ENCODE measurements around the gene NXPH4. TPM values are rescaled to one million over a fixed set of nuclear protein-coding genes. Genes with fewer than 3 reads are reported as not detected.

The NXPH4 gene
- polyA plus RNA-seq, 1 experiment, result 2.8 TPM

DNA sequence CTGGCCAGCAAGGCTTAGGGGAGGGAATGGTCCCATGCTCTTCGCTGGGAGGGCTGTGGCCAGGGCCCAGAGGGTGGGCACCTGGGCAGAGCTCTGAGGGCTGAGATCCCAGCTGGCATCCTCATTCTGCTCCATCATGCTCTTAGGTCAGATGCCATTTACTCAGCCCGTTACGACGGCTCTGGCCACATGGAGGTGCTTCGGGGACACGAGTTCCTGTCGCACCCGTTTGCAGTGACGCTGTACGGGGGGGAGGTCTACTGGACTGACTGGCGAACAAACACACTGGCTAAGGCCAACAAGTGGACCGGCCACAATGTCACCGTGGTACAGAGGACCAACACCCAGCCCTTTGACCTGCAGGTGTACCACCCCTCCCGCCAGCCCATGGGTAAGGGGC is 38.4 kb upstream of the NXPH4 start:
- DNase-seq (ENCODE audit: low read depth), result no peak
- ChIA-PET CTCF (interaction anchor here (1.0 to 11.4 kb wide), 4 partner anchors 10 to 66 kb away, joined by 4 to 357 read pairs (median 10); partner anchors contain the start of gene LRP1), POLR2A (no interaction called here)
- TF ChIP-seq, protein P1, sequence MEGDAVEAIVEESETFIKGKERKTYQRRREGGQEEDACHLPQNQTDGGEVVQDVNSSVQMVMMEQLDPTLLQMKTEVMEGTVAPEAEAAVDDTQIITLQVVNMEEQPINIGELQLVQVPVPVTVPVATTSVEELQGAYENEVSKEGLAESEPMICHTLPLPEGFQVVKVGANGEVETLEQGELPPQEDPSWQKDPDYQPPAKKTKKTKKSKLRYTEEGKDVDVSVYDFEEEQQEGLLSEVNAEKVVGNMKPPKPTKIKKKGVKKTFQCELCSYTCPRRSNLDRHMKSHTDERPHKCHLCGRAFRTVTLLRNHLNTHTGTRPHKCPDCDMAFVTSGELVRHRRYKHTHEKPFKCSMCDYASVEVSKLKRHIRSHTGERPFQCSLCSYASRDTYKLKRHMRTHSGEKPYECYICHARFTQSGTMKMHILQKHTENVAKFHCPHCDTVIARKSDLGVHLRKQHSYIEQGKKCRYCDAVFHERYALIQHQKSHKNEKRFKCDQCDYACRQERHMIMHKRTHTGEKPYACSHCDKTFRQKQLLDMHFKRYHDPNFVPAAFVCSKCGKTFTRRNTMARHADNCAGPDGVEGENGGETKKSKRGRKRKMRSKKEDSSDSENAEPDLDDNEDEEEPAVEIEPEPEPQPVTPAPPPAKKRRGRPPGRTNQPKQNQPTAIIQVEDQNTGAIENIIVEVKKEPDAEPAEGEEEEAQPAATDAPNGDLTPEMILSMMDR (IDR thresholded peaks at IDR 0.05; ENCODE audit: insufficient read depth, low read depth, low read length), result no peak
- H3K36me3 ChIP-seq (ENCODE audit: control insufficient read depth, insufficient read depth, low read length), result peaks cover 78% of the 10 kb centered on the region
- H3K27me3 ChIP-seq (ENCODE audit: control insufficient read depth, insufficient read depth, low read length), result no peaks in the 10 kb centered on the region
- no peak overlapping the region for H3K4me3 ChIP-seq (ENCODE audit: low read depth, low read length)

DNA sequence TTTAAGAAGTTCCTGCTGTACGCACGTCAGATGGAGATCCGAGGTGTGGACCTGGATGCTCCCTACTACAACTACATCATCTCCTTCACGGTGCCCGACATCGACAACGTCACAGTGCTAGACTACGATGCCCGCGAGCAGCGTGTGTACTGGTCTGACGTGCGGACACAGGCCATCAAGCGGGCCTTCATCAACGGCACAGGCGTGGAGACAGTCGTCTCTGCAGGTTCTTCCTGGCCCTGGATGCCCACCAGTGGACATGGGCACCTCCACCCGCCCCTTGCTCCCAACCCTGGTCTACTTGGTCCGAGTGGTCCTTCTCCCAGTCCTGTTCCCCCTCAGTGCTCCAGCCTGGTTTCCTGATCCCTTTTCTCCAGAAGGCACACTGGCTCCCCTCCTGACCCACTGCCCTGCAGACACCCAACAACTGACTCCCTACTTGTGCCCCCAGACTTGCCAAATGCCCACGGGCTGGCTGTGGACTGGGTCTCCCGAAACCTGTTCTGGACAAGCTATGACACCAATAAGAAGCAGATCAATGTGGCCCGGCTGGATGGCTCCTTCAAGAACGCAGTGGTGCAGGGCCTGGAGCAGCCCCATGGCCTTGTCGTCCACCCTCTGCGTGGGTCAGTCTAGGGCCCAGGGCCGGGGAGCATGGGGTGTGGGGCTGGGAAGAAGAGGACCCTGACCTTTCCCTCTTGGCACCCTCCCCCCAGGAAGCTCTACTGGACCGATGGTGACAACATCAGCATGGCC is 37.1 kb upstream of the NXPH4 start:
- ChIA-PET CTCF (interaction anchor here (0.8 to 12.5 kb wide), 6 partner anchors 10 to 67 kb away, joined by 4 to 357 read pairs (median 10); partner anchors contain the start of gene LRP1), POLR2A (no interaction called here)
- Histone ChIP-seq H3K4me3 (ENCODE audit: low read depth, low read length) (no peak overlapping the region), H3K27me3 (ENCODE audit: control insufficient read depth, insufficient read depth, low read length) (no peaks in the 10 kb centered on the region), H3K36me3 (ENCODE audit: control insufficient read depth, insufficient read depth, low read length) (peaks cover 81% of the 10 kb centered on the region)
- no peak for DNase-seq (ENCODE audit: low read depth)
- TF ChIP-seq, protein P1 (IDR thresholded peaks at IDR 0.05; ENCODE audit: insufficient read depth, low read depth, low read length), result no peak

- ChIA-PET CTCF (interaction anchor here (0.8 to 12.5 kb wide), 6 partner anchors 10 to 111 kb away, joined by 3 to 181 read pairs (median 10); partner anchors contain the start of genes LRP1 and STAT6), POLR2A (no interaction called here)
- no peaks in the 10 kb centered on the region for H3K27me3 ChIP-seq (ENCODE audit: control insufficient read depth, insufficient read depth, low read length)
- TF ChIP-seq, protein P1 (IDR thresholded peaks at IDR 0.05; ENCODE audit: insufficient read depth, low read depth, low read length), result no peak
- no peak overlapping the region for H3K4me3 ChIP-seq (ENCODE audit: low read depth, low read length)
- H3K36me3 ChIP-seq (ENCODE audit: control insufficient read depth, insufficient read depth, low read length), result peaks cover 82% of the 10 kb centered on the region
- DNase-seq (ENCODE audit: low read depth), result no peak
These were observed 36.1 kb upstream of the NXPH4 start for GRCh38 chr12:57180321-57180989.

GRCh38 chr12:57181072-57181471 is 35.5 kb upstream of the NXPH4 start:
- Histone ChIP-seq H3K36me3 (ENCODE audit: control insufficient read depth, insufficient read depth, low read length) (peaks cover 82% of the 10 kb centered on the region), H3K4me3 (ENCODE audit: low read depth, low read length) (no peak overlapping the region), H3K27me3 (ENCODE audit: control insufficient read depth, insufficient read depth, low read length) (no peaks in the 10 kb centered on the region)
- ChIA-PET CTCF (interaction anchor here (0.9 to 12.5 kb wide), 10 partner anchors 8 to 112 kb away, joined by 3 to 181 read pairs (median 5); partner anchors contain the start of genes LRP1 and STAT6), POLR2A (interaction anchor here (0.6 kb wide), 1 partner anchor 53 kb away, joined by 5 read pairs; the partner anchor contains the start of gene LRP1)
- no peak for DNase-seq (ENCODE audit: low read depth)
- TF ChIP-seq, protein P1 (IDR thresholded peaks at IDR 0.05; ENCODE audit: insufficient read depth, low read depth, low read length), result no peak

Measured in BJ (cell line).